Measurements from ENCODE around the gene ACSF2. TPM values are rescaled to one million over a fixed set of nuclear protein-coding genes. Genes with fewer than 3 reads are reported as not detected.

ACSF2 gene
- polyA plus RNA-seq, 1 donor from 2014 or later = 28.6 TPM

DNA sequence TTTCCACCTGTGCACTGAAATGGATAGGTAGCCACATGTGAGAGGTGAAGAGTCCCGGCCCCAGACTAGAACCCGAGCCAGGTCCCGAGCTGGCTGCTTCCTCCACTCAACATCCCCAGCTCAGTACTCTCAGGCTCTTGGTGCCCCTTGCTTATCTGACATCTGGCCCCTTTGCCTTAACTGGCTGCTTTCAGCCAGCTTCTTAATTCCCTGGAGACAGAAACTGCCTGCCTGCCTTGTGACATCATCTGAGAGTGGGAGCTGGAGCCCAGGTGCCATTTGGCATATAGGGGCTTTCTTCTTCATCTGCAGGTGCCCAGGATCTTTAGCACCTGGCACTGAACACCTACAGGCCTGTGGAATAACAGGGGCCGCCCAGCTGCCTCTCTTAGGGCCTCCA, 33.7 kb downstream of the ACSF2 start:
- Mint-ChIP-seq H3K36me3 (peaks cover 3% of the 10 kb centered on the region), H3K4me1 (peaks cover 6 to 22% (median 10%) of the 10 kb centered on the region in 3 donors), H3K9me3 (no peaks in the 10 kb centered on the region), H3K27ac (peak overlapping the region; percentile 25 to 80 (median 71)), H3K4me3 (no peak overlapping the region), H3K27me3 (no peaks in the 10 kb centered on the region)

DNA sequence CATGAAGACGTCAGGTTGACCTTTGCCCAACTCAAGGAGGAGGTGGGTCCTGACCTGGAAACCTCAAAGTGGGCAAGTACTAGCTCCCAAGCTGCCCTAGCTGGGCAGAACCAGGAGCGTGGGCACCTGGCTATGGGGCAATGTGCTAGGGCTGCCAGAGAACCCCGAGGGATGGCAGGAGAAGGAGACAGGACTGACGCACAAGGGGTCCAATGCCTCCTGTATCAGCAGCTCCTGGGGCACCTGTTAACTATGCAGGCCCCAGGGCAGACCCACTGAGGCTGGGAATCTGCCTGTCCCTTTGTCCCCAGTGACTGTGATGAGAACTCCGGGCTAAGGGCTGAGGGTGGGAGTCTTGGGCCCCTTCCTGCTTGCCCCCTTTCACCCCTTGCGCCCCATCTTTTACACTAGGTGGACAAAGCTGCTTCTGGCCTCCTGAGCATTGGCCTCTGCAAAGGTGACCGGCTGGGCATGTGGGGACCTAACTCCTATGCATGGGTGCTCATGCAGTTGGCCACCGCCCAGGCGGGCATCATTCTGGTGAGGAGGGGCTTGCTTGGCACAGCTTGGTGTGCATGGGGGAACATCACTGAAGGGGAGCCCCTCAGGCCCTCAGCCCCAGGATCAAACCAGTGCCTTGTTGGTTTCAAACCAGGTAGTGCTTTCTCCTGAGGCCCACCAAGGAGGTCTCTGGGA, 35.0 kb downstream of the ACSF2 start:
- H3K27me3 Mint-ChIP-seq = peaks cover 1% of the 10 kb centered on the region
- peaks cover 0 to 2% (median 0%) of the 10 kb centered on the region in 3 donors for H3K9me3 Mint-ChIP-seq
- H3K27ac Mint-ChIP-seq = no peak overlapping the region
- H3K4me3 Mint-ChIP-seq = no peak overlapping the region
- H3K4me1 Mint-ChIP-seq = peaks cover 16 to 25% (median 17%) of the 10 kb centered on the region in 3 donors
- peaks cover 3% of the 10 kb centered on the region for H3K36me3 Mint-ChIP-seq

DNA sequence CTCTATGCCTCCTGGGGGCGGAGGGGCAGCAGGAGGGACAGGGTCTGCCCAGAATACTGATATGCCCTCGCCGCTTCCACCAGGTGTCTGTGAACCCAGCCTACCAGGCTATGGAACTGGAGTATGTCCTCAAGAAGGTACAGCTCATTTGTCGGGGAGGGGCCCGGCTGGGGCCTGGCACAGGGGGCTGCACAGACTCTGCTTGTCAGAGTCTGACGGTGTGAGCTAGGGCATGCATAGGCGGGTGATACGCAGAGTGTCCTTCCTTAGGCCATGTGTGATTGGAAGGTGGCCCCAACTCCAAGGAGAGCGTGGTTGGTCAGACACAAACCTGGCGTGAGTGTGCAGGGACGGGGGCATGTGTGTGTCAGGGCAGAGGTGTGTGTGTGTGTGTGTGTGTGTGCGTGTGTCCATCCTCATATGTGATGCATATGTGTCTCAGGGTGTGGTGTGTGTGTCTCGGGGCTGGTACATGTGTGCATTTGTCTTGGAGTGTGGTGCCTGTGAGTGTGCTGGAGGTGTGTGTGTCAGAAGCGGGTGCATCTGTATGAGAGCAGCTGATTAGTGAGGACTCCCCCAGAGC, 35.6 kb downstream of the ACSF2 start:
- Mint-ChIP-seq H3K27ac (no peak overlapping the region), H3K4me1 (peaks cover 16 to 29% (median 22%) of the 10 kb centered on the region in 3 donors), H3K4me3 (no peak overlapping the region), H3K27me3 (peaks cover 3% of the 10 kb centered on the region), H3K36me3 (peaks cover 4% of the 10 kb centered on the region), H3K9me3 (peaks cover 0 to 2% (median 0%) of the 10 kb centered on the region in 3 donors)

DNA sequence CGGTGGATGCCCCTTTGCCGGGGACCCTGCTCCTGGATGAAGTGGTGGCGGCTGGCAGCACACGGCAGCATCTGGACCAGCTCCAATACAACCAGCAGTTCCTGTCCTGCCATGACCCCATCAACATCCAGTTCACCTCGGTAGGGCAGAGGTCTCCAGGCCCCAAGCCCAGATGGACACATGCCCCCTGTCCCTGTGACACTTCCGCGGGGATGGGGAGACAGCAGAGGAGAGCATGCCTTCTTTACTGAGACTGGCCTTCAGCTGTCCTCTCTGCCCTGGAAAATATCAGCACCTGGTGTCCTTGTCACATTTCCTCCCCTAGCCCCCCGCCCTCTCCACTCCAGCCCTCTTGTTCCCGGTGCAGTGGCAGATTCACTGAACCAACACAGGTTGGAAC, 36.4 kb downstream of the ACSF2 start:
- H3K36me3 Mint-ChIP-seq = peaks cover 4% of the 10 kb centered on the region
- peaks cover 14 to 35% (median 29%) of the 10 kb centered on the region in 3 donors for H3K4me1 Mint-ChIP-seq
- H3K4me3 Mint-ChIP-seq = no peak overlapping the region
- H3K9me3 Mint-ChIP-seq = peaks cover 0 to 2% (median 0%) of the 10 kb centered on the region in 3 donors
- H3K27ac Mint-ChIP-seq = no peak overlapping the region
- peaks cover 3% of the 10 kb centered on the region for H3K27me3 Mint-ChIP-seq

DNA sequence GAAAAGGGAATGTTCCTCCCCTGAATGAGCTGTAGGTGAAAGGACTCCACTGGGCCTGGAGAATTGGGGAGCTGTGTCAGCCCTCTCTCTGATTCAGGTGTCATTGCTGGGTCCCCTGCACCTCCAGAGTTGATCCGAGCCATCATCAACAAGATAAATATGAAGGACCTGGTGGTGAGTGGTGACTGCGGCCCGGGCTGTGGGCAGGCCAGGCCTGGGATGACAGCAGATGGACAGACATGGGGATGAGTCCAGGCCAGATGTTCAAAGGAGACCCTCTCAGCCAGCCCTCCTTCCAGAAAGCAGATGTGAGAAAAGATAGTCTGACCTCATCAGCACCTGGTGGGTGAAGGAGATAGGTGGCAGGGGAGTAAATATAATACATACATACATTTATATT, 38.1 kb downstream of the ACSF2 start:
- H3K4me1 Mint-ChIP-seq = peaks cover 17 to 37% (median 35%) of the 10 kb centered on the region in 3 donors
- H3K27ac Mint-ChIP-seq = peak overlapping the region; percentile 16 to 78 (median 71)
- peak overlapping the region in 1 of 4 donors; percentile 40 for H3K4me3 Mint-ChIP-seq
- H3K27me3 Mint-ChIP-seq = peaks cover 10% of the 10 kb centered on the region
- H3K36me3 Mint-ChIP-seq = peaks cover 8% of the 10 kb centered on the region
- H3K9me3 Mint-ChIP-seq = peaks cover 0 to 2% (median 0%) of the 10 kb centered on the region in 3 donors

DNA sequence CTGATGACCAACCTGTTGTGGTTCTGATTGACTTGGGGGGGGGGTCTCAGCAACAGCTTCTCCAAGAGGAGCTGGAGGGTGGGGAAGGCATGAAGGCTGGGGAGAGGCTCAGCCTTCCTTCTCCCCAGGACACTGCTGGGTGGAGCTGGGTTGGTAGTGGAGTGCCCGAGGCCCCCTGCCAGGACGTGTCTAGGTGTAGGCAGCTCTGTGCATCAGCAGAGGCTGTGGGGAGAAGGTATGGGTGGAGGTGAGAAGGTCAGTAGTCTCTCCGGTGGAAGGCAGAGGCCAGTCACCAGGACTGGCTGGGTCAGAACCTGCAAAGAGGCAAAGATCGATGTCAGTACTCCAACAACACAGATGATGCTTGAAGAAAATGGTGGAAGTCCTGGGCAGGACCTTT, 38.7 kb downstream of the ACSF2 start:
- H3K9me3 Mint-ChIP-seq = peaks cover 0 to 2% (median 0%) of the 10 kb centered on the region in 3 donors
- peaks cover 10% of the 10 kb centered on the region for H3K27me3 Mint-ChIP-seq
- H3K36me3 Mint-ChIP-seq = peaks cover 8% of the 10 kb centered on the region
- H3K4me1 Mint-ChIP-seq = peaks cover 17 to 37% (median 37%) of the 10 kb centered on the region in 3 donors
- H3K27ac Mint-ChIP-seq = peak overlapping the region; percentile 71 to 85 (median 78)
- peak overlapping the region in 2 of 4 donors; percentile 5 to 40 for H3K4me3 Mint-ChIP-seq

DNA sequence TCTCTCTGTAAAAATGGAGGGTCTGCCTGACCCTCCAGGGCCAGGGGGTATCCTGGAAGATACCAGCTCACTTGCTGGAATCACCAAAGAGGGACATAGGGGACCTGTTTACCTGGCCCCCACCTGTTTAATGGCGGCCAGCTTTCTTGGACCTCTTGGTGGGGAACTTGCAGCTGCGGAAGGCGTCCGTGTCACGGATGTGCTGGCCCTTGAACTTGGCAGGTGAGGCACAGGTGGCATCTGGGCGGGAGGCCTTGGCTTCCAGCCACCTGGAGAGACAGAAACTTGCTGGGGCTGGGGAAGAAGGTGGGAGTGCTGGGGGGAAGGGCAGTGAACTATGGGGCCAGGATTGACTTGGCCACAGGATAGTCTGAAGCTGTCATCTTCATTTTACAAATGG, 39.2 kb downstream of the ACSF2 start:
- peaks cover 17 to 37% (median 37%) of the 10 kb centered on the region in 3 donors for H3K4me1 Mint-ChIP-seq
- peak overlapping the region in 2 of 4 donors; percentile 40 to 65 for H3K4me3 Mint-ChIP-seq
- H3K27ac Mint-ChIP-seq = peak overlapping the region in 2 of 3 donors; percentile 78 to 85
- peaks cover 10% of the 10 kb centered on the region for H3K27me3 Mint-ChIP-seq
- H3K36me3 Mint-ChIP-seq = peaks cover 8% of the 10 kb centered on the region
- H3K9me3 Mint-ChIP-seq = peaks cover 0 to 2% (median 0%) of the 10 kb centered on the region in 3 donors

DNA sequence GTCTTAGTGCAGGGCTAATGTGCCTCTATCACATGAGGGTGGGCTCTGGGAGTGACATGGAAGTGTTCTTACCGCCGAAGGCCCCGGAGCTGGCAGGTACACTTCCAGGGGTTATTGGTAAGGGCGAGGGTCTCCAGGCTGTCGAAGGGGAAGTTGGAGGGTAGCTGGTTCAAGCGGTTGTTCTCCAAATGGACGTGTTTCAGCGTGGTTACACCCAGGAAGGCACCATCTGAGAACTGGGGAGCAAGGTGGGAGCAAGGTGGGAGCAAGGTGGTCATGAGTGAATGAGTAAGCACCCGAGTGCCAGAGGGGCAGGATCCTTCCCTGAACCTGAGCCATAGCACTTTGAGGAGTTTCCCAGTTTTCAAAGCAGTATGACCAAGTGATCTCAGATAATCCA, 39.6 kb downstream of the ACSF2 start:
- Mint-ChIP-seq H3K4me3 (peak overlapping the region in 1 of 4 donors; percentile 65), H3K9me3 (peaks cover 0 to 2% (median 0%) of the 10 kb centered on the region in 3 donors), H3K4me1 (peaks cover 17 to 39% (median 37%) of the 10 kb centered on the region in 3 donors), H3K36me3 (peaks cover 8% of the 10 kb centered on the region), H3K27ac (peak overlapping the region in 2 of 3 donors; percentile 85 to 86), H3K27me3 (peaks cover 10% of the 10 kb centered on the region)

DNA sequence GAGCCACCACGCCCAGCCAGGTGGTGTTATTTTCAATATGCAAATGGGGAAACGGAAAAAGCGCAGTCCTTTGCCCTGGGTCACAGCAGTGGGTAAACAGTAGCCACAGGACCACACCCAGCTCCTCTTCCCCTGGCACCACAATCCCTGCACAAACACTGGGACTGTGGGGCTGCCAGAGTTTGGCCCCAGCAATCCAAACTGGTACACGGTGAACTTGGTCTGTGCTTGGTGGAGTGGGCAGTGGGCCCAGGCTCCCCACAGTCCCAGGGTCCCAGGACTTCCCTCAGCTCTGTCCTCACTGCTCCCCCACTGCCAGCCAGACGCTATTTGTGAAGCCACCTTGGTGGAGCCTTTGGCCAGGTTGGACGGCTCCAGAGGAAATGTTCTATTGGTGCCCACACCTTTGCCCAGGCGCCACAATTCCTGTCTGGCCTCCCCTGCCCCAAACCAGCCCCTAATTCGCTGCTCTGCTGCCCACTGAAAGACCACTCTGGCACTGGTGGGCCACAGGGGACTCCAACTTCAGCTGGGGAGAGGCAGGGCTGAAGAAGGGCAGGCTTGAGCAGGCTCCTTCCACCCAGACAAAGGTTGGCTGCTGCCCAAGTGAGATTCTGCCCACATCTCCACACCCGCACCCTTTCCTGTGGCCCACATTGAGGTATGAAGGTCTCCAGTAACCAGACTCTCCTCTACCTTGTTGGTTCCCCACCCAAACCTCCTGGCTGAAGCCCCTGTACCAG, 40.5 kb downstream of the ACSF2 start:
- Mint-ChIP-seq H3K27me3 (peaks cover 10% of the 10 kb centered on the region), H3K27ac (peak overlapping the region; percentile 85 to 88 (median 86)), H3K4me1 (peaks cover 21 to 39% (median 37%) of the 10 kb centered on the region in 3 donors), H3K36me3 (peaks cover 10% of the 10 kb centered on the region), H3K4me3 (peak overlapping the region; percentile 63 to 90 (median 82)), H3K9me3 (peaks cover 0 to 2% (median 0%) of the 10 kb centered on the region in 3 donors)

DNA sequence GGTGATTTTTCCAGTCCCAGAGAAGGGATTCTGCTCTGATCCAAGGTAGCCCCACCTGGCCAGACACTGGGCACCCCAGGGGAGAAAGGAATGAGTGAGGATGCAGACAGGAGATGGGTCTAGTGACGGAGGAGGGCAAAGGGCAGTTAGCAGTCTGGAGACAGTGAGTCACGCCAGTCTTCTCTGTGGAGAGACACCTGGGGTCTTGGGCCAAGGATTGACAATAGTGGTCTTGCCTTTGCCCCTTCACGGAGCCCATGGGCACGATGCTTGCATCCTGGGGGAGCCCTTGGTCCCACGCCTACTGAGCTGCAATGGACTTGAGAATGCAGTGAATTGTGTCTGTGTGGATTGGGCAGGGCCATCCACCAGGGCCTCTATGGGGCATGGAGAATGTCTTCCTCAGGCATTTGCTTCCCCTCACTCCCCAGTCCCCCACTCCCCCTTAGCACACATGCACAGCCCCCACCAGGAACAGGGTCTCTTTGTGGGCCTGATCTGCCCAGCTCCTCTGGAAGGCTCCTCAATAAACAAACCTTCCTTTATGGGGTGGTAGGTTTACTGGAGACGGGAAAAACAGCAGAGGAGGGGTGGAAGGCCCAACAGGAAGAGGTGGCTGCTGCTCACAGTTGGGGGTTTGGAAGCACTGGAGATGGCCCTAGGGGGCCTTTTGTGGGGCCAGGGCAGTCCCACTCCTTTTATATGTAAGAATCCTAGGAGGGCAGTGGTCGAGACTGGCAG, 41.3 kb downstream of the ACSF2 start:
- Mint-ChIP-seq H3K27ac (peak overlapping the region in 2 of 3 donors; percentile 86 to 88), H3K9me3 (peaks cover 0 to 2% (median 0%) of the 10 kb centered on the region in 3 donors), H3K4me3 (peak overlapping the region; percentile 63 to 90 (median 82)), H3K27me3 (peaks cover 10% of the 10 kb centered on the region), H3K36me3 (peaks cover 11% of the 10 kb centered on the region), H3K4me1 (peaks cover 21 to 39% (median 32%) of the 10 kb centered on the region in 3 donors)

DNA sequence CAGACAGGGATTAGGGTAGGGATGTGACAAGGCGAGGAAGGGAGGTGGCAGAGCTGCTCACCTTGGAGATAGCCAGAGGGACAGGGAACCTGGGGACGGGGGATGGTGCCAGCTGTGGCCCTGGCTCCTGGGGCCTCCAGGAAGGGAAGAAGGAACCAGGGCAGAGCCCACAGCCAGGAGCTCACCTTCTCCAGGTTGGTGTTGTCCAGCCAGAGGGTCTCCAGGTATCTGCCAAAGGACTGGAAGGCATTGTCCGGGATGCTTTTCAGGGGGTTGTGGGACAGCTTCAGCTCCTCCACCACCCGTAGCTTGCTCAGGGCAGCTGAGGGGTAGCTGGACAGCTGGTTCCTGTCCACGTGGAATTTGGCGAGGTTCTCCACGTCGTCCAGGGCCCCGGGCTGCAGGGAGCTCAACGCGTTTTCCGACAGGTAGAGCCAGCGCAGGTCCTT, 41.9 kb downstream of the ACSF2 start:
- H3K27me3 Mint-ChIP-seq = peaks cover 10% of the 10 kb centered on the region
- H3K9me3 Mint-ChIP-seq = peaks cover 0 to 2% (median 0%) of the 10 kb centered on the region in 3 donors
- H3K36me3 Mint-ChIP-seq = peaks cover 12% of the 10 kb centered on the region
- peaks cover 21 to 39% (median 32%) of the 10 kb centered on the region in 3 donors for H3K4me1 Mint-ChIP-seq
- peak overlapping the region; percentile 76 to 90 (median 84) for H3K4me3 Mint-ChIP-seq
- H3K27ac Mint-ChIP-seq = peak overlapping the region in 1 of 3 donors; percentile 86

DNA sequence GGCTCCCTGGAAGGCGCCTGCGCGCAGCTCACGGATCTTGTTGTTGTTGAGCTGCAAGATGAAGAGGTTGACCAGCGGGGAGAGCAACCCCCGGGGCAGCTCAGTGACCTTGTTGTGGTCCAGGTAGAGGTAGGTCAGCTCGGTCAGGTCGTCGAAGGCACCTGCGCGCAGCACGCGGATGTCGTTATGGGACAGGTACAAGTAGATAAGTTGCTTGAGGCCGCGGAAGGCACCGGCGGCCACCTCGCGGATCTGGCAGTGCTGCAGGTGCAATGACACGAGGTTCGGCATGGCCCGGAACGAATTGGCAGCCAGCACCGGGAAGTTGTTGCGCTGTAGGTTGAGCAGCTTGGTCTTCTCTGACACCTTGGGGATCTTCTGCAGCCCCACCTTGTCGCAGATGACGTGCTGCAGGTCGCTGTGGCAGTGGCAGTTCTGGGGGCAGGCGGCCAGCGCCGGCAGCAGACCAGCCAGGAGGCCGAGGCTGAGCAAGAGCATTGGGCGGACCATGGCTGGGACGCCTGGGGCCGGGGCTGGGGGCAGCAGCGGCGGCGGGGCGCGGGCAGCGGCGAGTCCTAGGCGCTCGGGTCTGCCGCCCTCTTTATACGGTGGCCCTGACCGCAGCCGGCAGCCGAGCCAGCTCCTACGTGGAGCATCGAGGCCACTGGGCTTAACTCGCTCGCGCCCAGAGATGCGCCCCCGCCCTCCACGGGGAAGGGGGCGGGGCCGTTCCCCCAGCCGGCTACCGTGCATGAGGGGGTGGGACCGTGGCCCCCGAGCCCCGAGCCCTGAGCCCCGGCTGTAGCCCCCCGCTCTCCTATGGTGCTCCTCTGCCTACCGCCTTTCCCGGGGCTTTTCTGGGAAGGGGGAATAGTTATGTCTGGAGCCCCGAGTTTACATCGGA, 42.5 kb downstream of the ACSF2 start, which contains the start of gene CHAD:
TSS of gene CHAD (minus strand) at position 577 of the 904 bp plus-strand sequence. CDS start at position 510, 67 bp downstream.
- Mint-ChIP-seq H3K9me3 (peaks cover 0 to 2% (median 0%) of the 10 kb centered on the region in 3 donors), H3K36me3 (peaks cover 16% of the 10 kb centered on the region), H3K27me3 (peaks cover 10% of the 10 kb centered on the region), H3K27ac (peak within 1 kb of the TSS in 2 of 3 donors; percentile 46 to 86), H3K4me1 (peaks cover 21 to 41% (median 32%) of the 10 kb centered on the region in 3 donors), H3K4me3 (peak within 1 kb of the TSS; percentile 76 to 90 (median 84))

DNA sequence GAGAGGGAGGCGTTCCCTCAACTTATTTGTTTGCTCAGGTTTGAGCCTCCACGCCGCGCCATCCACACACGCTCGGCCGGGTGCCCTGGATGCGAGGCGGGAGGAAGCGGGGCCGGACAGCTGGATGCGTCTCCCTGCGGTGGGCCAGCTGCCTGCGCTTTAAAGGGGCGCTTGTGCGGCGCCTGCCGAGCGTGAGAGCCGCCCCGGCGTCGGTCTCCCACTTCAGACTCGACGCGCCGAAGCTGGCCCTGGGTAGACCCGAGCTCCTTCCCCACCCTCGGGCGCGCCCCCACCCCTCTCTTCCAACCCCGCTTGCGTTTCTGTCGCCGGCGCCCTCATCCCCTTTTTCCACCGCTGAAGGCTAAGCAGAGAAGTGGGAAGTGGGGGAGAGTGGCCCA, 43.2 kb downstream of the ACSF2 start:
- Mint-ChIP-seq H3K36me3 (peaks cover 14% of the 10 kb centered on the region), H3K27me3 (peaks cover 10% of the 10 kb centered on the region), H3K4me1 (peaks cover 20 to 38% (median 29%) of the 10 kb centered on the region in 3 donors), H3K9me3 (peaks cover 0 to 2% (median 0%) of the 10 kb centered on the region in 3 donors), H3K27ac (no peak overlapping the region), H3K4me3 (peak overlapping the region in 3 of 4 donors; percentile 4 to 76 (median 54))

Data from IgD-negative memory B cell (primary cell).